Body of pancreas (tissue), 4 donors: ENCODE results near the gene KIRREL3. TPM values are rescaled to one million over a fixed set of nuclear protein-coding genes. Genes with fewer than 3 reads are reported as not detected.

Experiments used
- ATAC-seq: fragments of 150-250 bp; one replicate; pipeline ENCODE4 v1.9.1; 2016
- DNase-seq, 4 donors: peaks; one replicate each; pipeline ENCODE4 v3.0.0-alpha.2; 2019
- H3K27ac ChIP-seq, 4 donors: fragments of 200-600 bp; sonication (generic); 1 replicate in 3 of 4; 2 replicates in 1 of 4; pipeline versions ENCODE4 v1.5.1 to v1.6.1; 2016 to 2019; ENCODE audit warnings: mild to moderate bottlenecking in 1 of 4, mixed read lengths in 1 of 4, moderate library complexity in 1 of 4
- H3K27me3 ChIP-seq, 2 donors: fragments of 200-600 bp; sonication (generic); one replicate each; pipeline ENCODE4 v1.6.0; 2016; ENCODE audit warnings: mild to moderate bottlenecking in 1 of 2
- H3K36me3 ChIP-seq, 2 donors: fragments of 200-600 bp; sonication (generic); replicated peaks in 1 of 2; 2 replicates each; pipeline ENCODE4 v1.5.1; 2016; ENCODE audit warnings: low read depth in 2 of 2; ENCODE audit not compliant: insufficient read depth in 1 of 2
- H3K4me1 ChIP-seq: fragments of 200-600 bp; sonication (generic); one replicate; pipeline ENCODE4 v1.6.0; 2016
- H3K4me3 ChIP-seq, 2 donors: fragments of 200-600 bp; sonication (generic); 1 replicate in 1 of 2; 2 replicates in 1 of 2; pipeline ENCODE4 v1.5.1; 2016 to 2019
- H3K9me3 ChIP-seq, 3 donors: fragments of 200-600 bp; sonication (generic); 1 replicate in 2 of 3; 2 replicates in 1 of 3; pipeline ENCODE4 v1.5.1; 2016
- POLR2A ChIP-seq, 3 donors: fragments of 450-650 bp; IDR thresholded peaks; one replicate each; pipeline ENCODE4 v1.6.1; 2016; ENCODE audit warnings: antibody characterized with exemption in 3 of 3, mild to moderate bottlenecking in 2 of 3
- WGBS, 2 donors: methylation state at CpG; one replicate each; pipeline ENCODE4 v1.1.5; 2017; 5-methylcytosine and 5-hydroxymethylcytosine counted together
- intact Hi-C: fragments of 100-400 bp; cut with DNase I; formaldehyde crosslinking; loops from one replicate; pipeline ENCODE4 v1.15.1; 2023
- total RNA-seq, 2 donors: library from RNA; depleted of rRNA; stranded (reverse); fragments of >200 nt; gene quantifications; one replicate each; pipeline ENCODE4 v1.1.0, GENCODE V29; 2016
- TF ChIP-seq, protein P1 (sequence below), 7 experiments: fragments of 450-650 bp in 4 of 7; fragments of 200-600 bp in 3 of 7; sonication (generic) in 3 of 7; IDR thresholded peaks; one replicate each; pipeline ENCODE4 v1.5.1; 2016 to 2019; ENCODE audit warnings: antibody characterized with exemption in 7 of 7

The KIRREL3 gene
- total RNA-seq, 2 donors from 2014 or later, result 0.26 TPM; not detected in 1

DNA sequence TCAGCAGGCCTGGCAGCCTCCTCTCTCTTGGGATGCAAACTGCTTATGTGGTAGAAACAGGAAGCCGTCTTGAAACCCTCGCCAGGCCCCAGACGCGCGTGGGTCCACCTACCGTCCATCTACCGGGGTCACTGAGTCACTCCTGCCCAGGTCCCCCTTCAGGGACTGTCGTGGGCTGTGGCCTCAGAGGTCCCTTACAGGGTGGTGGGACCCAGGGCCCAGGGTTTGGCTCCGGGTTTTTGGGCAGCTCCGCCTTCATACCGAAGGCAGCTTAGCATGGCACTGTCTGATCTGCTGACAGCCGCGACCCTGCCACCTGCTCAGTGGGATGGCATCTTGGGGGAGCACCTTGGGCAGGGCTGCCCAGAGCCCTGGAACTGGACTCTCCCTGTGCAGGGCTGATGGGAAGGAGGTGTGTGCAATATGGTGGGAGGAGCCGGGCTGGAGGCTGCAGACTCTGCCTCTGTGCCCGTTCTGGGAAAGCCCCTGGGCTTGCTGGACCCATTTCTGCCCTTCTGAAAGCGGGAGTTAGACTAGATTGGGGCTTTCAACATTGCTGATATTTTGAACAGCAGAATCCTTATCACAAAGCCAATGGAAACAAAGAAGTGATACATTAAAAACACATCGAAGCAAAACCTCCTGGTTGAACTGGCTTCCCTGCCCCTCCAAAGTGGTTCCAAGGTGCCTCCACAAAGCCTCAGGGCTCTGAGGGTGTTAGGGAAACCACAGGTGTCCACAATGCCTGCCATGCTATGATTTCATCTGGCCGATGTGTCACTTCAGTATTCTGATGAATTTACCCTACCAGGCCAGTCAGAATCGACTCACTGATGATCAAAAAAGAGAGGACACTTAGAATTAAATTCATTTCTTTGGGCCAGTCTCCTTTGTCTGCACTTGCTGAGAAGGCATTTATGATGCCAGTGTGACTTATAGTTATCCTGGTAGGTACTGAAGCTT lies 316.5 kb downstream of the KIRREL3 start:
- TF ChIP-seq POLR2A (IDR thresholded peaks at IDR 0.05), result no peak
- TF ChIP-seq, protein P1, sequence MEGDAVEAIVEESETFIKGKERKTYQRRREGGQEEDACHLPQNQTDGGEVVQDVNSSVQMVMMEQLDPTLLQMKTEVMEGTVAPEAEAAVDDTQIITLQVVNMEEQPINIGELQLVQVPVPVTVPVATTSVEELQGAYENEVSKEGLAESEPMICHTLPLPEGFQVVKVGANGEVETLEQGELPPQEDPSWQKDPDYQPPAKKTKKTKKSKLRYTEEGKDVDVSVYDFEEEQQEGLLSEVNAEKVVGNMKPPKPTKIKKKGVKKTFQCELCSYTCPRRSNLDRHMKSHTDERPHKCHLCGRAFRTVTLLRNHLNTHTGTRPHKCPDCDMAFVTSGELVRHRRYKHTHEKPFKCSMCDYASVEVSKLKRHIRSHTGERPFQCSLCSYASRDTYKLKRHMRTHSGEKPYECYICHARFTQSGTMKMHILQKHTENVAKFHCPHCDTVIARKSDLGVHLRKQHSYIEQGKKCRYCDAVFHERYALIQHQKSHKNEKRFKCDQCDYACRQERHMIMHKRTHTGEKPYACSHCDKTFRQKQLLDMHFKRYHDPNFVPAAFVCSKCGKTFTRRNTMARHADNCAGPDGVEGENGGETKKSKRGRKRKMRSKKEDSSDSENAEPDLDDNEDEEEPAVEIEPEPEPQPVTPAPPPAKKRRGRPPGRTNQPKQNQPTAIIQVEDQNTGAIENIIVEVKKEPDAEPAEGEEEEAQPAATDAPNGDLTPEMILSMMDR (IDR thresholded peaks at IDR 0.05), result no peak
- no peaks in the 10 kb centered on the region for H3K4me1 ChIP-seq
- H3K27me3 ChIP-seq, result no peaks in the 10 kb centered on the region
- H3K27ac ChIP-seq, result no peak overlapping the region
- no peak for DNase-seq
- no peaks in the 10 kb centered on the region for H3K9me3 ChIP-seq
- intact Hi-C loops, result no loop called here
- H3K4me3 ChIP-seq, result no peak overlapping the region
- 71 to 74% methylated on average over 14 to 19 of the region's 19 CpGs for WGBS, 2 donors
- H3K36me3 ChIP-seq, result no peaks in the 10 kb centered on the region
- no peak for ATAC-seq

DNA sequence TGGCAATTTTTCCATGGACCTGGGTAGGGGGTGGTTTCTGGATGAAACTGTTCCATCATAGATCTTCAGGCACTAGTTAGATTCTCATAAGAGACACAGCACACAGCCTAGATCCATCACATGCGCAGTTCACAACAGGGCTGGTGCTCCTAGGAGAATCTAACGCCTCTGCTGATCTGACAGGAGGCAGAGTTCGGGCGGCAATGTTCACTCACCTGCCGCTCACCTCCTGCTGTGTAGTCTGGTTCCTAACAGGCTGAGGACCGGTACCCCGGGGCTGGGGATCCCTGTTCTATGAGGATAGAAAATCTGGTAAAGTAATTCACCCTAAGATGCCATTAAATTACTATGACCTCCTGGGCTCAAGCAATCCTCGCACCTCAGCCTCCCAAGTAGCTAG lies 318.0 kb downstream of the KIRREL3 start:
- H3K9me3 ChIP-seq, result no peaks in the 10 kb centered on the region
- no peaks in the 10 kb centered on the region for H3K27me3 ChIP-seq
- no peak overlapping the region for H3K27ac ChIP-seq
- DNase-seq, result no peak
- no peaks in the 10 kb centered on the region for H3K36me3 ChIP-seq
- ATAC-seq, result no peak
- H3K4me3 ChIP-seq, result no peak overlapping the region
- no peaks in the 10 kb centered on the region for H3K4me1 ChIP-seq
- intact Hi-C loops, result no loop called here
- 71 to 83% methylated on average over 6 to 8 of the region's 8 CpGs for WGBS, 2 donors
- TF ChIP-seq, protein P1 (IDR thresholded peaks at IDR 0.05), result no peak
- TF ChIP-seq POLR2A (IDR thresholded peaks at IDR 0.05), result no peak

GRCh38 chr11:126680700-126681099 lies 319.9 kb downstream of the KIRREL3 start:
- no peak overlapping the region for H3K4me3 ChIP-seq
- 24 to 25% methylated on average over 3 of the region's 3 CpGs for WGBS, 2 donors
- ATAC-seq (no peak), DNase-seq (no peak)
- H3K27ac ChIP-seq, result no peak overlapping the region
- H3K36me3 ChIP-seq, result no peaks in the 10 kb centered on the region
- no peaks in the 10 kb centered on the region for H3K27me3 ChIP-seq
- TF ChIP-seq POLR2A (IDR thresholded peaks at IDR 0.05), result no peak
- TF ChIP-seq, protein P1 (IDR thresholded peaks at IDR 0.05), result no peak
- intact Hi-C loops, result no loop called here
- no peaks in the 10 kb centered on the region for H3K9me3 ChIP-seq
- H3K4me1 ChIP-seq, result no peaks in the 10 kb centered on the region

DNA sequence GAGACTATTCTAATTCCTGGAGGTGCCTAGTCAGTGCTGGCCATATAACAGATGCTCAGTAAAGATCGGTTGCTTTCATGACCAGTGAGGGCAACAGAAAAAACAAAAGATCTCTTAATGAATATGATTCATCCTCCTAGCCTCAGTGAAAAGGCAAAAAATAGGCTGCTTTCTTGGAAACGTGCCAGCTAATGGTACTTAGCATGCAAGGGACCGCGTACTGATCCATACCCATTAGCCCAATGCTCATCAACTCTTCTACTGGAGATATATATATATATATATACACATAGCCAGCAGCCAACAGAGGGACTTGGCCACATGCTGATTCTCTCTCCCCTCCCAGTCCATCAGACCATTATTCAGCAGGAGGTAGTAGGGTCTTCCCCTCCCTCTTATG lies 320.4 kb downstream of the KIRREL3 start:
- no peak overlapping the region for H3K27ac ChIP-seq
- no peaks in the 10 kb centered on the region for H3K27me3 ChIP-seq
- intact Hi-C loops, result no loop called here
- no peaks in the 10 kb centered on the region for H3K4me1 ChIP-seq
- H3K9me3 ChIP-seq, result no peaks in the 10 kb centered on the region
- no peak overlapping the region for H3K4me3 ChIP-seq
- WGBS, 2 donors, result 60% methylated on average over 4 of the region's 4 CpGs
- no peaks in the 10 kb centered on the region for H3K36me3 ChIP-seq
- ATAC-seq, result no peak
- TF ChIP-seq, protein P1 (IDR thresholded peaks at IDR 0.05), result no peak
- no peak for TF ChIP-seq POLR2A (IDR thresholded peaks at IDR 0.05)
- no peak for DNase-seq
